GM10266 (cell line): ENCODE measurements around the gene RUNX1.

Experiments used
- DNase-seq: peaks from one replicate; pipeline ENCODE4 v3.0.0; 2012; ENCODE audit errors: extremely low spot score
- TF ChIP-seq, protein P1 (sequence below): IDR thresholded peaks from 2 replicates; pipeline ENCODE4 v1.5.1; 2012; ENCODE audit warnings: mild to moderate bottlenecking, low read depth; ENCODE audit not compliant: control insufficient read depth, insufficient read depth; ENCODE audit errors: missing control alignments

The RUNX1 gene

DNA sequence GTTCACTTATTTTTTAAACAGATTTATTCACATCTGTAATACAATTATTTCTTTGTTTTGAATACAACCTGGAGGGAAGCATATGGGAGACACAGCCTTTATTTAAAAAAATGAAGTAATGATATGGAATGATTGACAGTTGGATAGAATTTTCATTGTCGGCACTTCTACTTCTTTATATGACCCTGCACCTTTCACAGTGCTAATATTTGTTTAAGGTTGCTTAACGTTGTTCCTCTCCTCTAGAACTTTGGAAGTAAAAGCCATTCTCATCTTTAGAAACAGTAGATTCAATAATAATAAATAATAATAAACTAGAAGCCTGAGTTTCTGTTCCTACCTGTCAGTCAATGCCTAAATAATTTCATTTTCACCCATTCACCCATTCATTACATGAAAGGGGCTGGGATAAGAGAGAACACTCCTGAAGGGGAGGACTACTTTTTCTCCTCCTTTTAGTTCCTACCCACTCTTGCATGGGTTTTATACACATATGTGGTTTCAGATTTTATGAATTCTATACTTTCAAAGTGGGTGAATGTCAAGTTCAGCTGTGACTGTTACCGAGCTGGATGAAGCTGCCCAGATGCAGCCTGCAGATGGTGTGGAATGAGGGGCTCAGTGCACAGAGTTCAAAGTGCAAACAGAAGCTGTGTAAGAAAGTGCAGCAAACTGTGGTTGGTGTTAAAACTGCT is 9.4 kb downstream of the RUNX1 start:
- no peak for DNase-seq
- TF ChIP-seq, protein P1, sequence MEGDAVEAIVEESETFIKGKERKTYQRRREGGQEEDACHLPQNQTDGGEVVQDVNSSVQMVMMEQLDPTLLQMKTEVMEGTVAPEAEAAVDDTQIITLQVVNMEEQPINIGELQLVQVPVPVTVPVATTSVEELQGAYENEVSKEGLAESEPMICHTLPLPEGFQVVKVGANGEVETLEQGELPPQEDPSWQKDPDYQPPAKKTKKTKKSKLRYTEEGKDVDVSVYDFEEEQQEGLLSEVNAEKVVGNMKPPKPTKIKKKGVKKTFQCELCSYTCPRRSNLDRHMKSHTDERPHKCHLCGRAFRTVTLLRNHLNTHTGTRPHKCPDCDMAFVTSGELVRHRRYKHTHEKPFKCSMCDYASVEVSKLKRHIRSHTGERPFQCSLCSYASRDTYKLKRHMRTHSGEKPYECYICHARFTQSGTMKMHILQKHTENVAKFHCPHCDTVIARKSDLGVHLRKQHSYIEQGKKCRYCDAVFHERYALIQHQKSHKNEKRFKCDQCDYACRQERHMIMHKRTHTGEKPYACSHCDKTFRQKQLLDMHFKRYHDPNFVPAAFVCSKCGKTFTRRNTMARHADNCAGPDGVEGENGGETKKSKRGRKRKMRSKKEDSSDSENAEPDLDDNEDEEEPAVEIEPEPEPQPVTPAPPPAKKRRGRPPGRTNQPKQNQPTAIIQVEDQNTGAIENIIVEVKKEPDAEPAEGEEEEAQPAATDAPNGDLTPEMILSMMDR: no peak

GRCh38 chr21:35038772-35039319 is 10.3 kb downstream of the RUNX1 start:
- TF ChIP-seq, protein P1: no peak
- no peak for DNase-seq

- DNase-seq: no peak
- TF ChIP-seq, protein P1: no peak
These were observed 11.7 kb downstream of the RUNX1 start for GRCh38 chr21:35037384-35037765.

DNA sequence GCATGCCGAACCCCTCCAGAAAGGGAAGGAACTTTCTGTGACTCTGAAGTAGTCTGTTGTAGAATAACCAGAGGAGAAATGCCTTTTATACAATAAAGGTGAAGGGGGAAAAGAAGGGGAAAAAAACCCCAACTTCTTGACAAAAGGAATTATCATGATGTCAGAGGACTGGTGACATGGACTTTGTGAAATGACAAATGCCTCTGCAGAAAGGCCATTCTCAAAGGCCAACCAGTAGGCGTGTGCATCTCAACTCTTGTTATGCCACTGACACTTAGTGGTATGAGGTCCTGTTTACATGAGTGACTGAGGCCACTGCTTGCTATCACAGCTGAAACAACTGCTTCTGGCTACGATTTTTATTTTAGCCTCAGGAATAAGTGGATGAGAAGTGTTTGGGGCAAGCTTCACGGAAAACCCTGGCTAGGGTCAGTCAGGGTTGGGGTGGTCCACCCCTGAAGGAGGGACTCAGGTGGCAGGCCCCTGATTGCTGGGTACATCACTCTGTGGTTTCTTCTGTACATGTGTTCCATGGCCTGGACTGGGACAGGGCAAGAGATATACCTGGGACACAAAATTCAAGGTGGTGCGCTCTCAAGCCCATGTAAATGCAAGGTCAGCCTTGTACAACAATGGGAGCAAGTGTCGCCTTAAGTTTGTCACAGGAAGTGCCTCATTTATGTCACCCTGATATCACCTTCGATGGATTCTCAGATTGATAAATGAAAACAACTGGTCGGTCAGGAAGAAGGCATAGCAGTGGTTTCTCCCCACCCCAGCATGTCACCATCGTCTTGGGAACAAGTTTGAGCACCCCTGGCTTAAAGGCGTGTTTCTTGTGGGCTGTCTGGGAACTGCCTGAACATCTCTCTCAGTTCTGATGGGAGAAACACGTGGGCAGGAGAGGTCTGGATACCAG is 12.4 kb downstream of the RUNX1 start:
- TF ChIP-seq, protein P1: no peak
- DNase-seq: no peak

GRCh38 chr21:35035581-35035980 is 13.5 kb downstream of the RUNX1 start:
- DNase-seq: no peak
- TF ChIP-seq, protein P1: no peak

- TF ChIP-seq, protein P1: no peak
- DNase-seq: no peak
These were observed 14.0 kb downstream of the RUNX1 start for GRCh38 chr21:35035116-35035515.
